HG03025 (cell line): ENCODE results near the gene CFAP410.
"Not testable (repeated sequence)": the region's sequence is repeated elsewhere in the genome, so short reads cannot be mapped to it uniquely, and the experiment has no call there.

Source experiments
- ATAC-seq: cut with Tn5 transposase; IDR thresholded peaks from one replicate; pipeline ENCODE4 v1.9.1; 2021; ENCODE audit warnings: mild to moderate bottlenecking, moderate library complexity; ENCODE audit not compliant: unreplicated experiment, low FRiP score

Gene CFAP410

GRCh38 chr21:44289381-44290010, 49.7 kb downstream of the CFAP410 start:
- no peak for ATAC-seq

DNA sequence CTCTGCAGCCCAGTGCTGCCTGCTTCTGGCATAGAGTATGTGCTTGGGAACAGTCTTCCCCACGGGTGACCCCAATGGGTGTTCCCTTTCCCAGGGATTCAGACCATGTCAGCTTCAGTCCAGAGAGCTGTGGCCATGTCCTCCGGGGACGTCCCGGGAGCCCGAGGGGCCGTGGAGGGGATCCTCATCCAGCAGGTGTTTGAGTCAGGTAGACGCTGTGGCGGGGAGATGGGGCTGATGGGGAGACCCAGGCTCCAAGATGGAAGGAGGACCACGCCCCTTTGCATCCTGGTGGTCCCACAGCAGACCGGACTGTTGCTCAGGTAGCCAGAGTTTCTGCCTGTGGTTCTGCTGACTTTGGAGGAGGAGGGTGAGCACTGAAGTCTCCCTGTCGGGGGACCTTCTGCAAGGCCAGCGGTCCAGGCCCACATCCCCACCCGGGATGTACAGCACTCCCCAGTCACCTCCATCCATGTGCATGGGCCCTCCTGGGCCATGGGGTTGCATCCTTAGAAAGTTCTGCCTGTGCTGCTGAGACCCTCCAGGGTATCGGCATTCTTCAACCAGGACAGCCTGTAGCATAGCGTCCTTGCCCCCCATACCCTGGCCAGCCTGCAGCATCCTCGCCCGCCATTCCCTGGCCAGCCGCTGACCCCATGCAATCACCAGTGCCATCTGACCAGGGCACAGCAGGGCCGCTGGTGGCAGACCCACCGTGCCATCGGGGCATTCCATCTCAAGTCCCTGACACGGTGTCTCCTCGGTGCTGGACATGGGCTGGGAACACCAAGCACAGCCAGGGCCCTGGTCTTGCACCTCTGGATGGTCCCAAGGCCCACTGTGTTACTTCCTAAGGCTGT, 50.7 kb downstream of the CFAP410 start:
- no peak for ATAC-seq

DNA sequence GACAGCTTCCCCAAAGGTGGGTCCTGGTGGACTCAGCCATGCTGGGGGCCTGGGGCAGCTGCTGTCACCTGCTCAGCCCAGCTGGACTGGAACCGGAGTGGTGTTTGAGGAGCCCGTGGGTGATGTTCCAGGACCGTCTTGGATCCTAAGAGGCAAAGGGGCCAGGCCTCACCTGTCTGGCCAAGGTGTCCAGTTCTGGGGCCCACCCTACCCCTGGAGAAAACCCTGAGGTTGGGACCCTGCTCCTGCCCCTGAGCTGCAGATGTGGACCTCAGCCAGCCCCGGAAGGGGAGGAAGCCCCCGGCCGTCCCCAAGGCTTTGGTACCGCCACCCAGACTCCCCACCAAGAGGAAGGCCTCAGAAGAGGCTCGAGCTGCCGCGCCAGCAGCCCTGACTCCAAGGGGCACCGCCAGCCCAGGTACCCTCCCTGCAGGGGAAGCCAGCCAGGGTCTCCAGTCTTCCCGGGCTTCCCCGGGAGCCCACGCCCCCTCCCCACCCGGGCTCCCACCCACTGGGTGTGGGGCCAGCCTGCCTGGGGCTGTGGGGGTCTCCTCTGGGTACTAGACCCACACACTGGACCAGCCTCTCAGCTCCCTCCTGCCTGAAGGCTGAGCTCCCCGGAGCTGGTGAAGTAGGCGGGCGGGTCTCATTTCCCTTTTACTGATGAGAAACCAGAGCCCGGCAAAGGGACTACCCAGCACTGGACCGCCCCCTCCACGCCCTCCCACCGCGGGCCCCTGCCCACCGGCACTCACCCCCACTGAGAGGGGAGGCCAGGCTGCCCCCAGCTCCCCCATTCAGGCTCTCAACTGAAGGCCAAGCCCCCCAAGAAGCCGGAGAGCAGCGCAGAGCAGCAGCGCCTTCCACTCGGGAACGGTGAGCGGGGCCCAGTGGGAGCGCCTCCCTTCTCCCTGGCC, 52.2 kb downstream of the CFAP410 start:
- no peak for ATAC-seq

DNA sequence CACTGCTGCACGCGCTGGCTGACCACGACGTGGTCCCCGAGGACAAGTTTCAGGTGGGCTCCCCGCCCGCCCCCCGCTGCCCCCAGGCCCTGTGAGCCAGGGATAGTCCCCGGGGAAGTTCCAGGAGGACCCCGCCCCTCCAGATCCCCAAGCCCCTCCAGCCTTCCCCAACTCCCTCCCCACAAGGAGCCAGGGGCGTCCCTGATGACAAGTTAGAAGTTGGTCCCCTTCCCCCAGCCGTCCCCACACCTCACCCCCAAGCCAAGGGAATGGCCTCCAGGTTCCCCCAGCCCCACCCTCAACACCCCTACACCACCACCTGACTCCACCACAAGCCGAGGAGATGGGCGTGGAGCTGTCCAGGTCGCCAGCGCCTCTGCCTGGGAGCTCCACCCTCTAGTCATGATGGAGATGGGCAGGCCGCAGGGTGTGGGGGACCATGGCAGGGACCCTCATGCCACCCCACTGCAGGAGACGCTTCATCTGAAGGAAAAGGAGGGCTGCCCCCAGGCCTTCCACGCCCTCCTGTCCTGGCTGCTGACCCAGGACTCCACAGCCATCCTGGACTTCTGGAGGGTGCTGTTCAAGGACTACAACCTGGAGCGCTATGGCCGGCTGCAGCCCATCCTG, 53.0 kb downstream of the CFAP410 start:
- no peak for ATAC-seq

GRCh38 chr21:44285138-44285992, 53.8 kb downstream of the CFAP410 start, which contains the start of gene AIRE:
AIRE (plus strand) TSS chr21:44285876; CDS start chr21:44286007, 131 bp downstream.
- no peak for ATAC-seq

- ATAC-seq = no peak
Observed at GRCh38 chr21:44283948-44284347, 55.2 kb downstream of the CFAP410 start.

GRCh38 chr21:44283211-44283785, 55.9 kb downstream of the CFAP410 start:
- not testable (repeated sequence) for ATAC-seq

DNA sequence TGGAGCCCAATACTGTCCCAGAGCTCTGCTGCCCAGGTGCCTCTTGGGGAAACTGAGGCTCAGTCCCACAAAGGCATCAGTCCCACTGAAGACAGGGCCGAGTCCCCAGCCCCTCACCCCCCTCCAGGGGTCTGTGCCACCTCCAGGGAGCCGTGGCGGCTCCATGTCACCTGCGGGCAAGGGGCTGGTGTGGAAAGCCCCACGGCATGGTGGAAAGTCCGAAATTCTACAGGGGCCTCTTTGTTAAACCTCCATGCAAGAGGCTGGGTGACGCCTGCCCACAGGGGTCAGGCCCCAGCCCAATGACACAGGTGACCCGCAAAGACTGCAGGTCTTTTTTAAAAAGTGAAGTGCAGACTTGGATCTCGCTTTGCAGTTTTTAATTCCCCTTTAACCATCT, 56.8 kb downstream of the CFAP410 start:
- ATAC-seq = no peak

DNA sequence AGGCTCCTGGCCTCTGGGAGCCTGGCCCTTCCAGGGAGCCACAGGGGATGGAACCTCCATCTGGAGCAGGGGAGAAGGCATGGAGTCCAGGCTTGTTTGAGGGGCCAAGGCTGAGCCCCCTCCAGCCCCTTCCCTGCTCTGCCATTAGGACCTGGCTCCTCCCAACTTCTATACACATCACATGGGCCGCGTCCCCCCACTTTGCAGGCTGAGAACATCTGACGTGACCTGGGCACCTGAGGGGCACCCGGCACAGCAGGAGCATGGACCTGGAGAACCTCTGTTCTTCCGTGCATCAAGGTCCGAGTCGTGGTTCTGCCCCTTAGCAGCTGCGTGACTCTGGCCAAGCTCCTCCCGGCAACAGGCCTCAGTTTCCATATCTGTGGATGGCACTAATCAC, 57.4 kb downstream of the CFAP410 start:
- ATAC-seq = no peak

- no peak for ATAC-seq
Observed at GRCh38 chr21:44279354-44280260, 59.6 kb downstream of the CFAP410 start.
